OCI-LY3 (cell line): ENCODE results near the gene GALNT10.

ENCODE experiments used
- H2AFZ ChIP-seq: fragments of 200-600, 300-600 bp; shearing (Covaris generic); 2 replicates; pipeline ENCODE4 v1.6.0; 2014; ENCODE audit warnings: antibody characterized with exemption, low read depth, low read length
- H3K27ac ChIP-seq: fragments of 200-600, 300-600 bp; sonication (generic); 2 replicates; pipeline ENCODE4 v1.5.1; 2014; ENCODE audit warnings: mild to moderate bottlenecking, low read length, moderate library complexity, mixed read lengths
- H3K27me3 ChIP-seq: fragments of 200-600, 300-600 bp; sonication (generic); 2 replicates; pipeline ENCODE4 v1.6.1; 2014; ENCODE audit warnings: low read depth, low read length, mixed read lengths
- H3K36me3 ChIP-seq: fragments of 200-600, 300-600 bp; sonication (generic); replicated peaks from 2 replicates; pipeline ENCODE3; 2014; ENCODE audit warnings: low read depth, low read length, mixed read lengths
- H3K4me1 ChIP-seq: fragments of 300-600, 200-600 bp; sonication (generic); 2 replicates; pipeline ENCODE4 v1.6.1; 2014; ENCODE audit warnings: low read length, mixed read lengths
- H3K4me2 ChIP-seq: fragments of 200-600, 300-600 bp; sonication (generic); 2 replicates; pipeline ENCODE4 v1.6.1; 2014; ENCODE audit warnings: low read length, mixed read lengths
- H3K4me3 ChIP-seq: fragments of 300-600, 200-600 bp; sonication (generic); 2 replicates; pipeline ENCODE4 v1.5.1; 2014; ENCODE audit warnings: antibody characterized with exemption, mild to moderate bottlenecking, low read length, moderate library complexity
- H3K79me2 ChIP-seq: fragments of 300-600, 200-600 bp; shearing (Covaris generic); 2 replicates; pipeline ENCODE4 v1.6.1; 2014; ENCODE audit warnings: mild to moderate bottlenecking, low read length, mixed read lengths
- H3K9ac ChIP-seq: fragments of 300-600, 200-600 bp; shearing (Covaris generic); 2 replicates; pipeline ENCODE4 v1.6.0; 2014; ENCODE audit warnings: mild to moderate bottlenecking, low read length, moderate library complexity
- H3K9me3 ChIP-seq: fragments of 200-600, 300-600 bp; shearing (Covaris generic); 2 replicates; pipeline ENCODE4 v1.6.1; 2014; ENCODE audit warnings: low read length, mixed read lengths; ENCODE audit not compliant: insufficient read depth
- H4K20me1 ChIP-seq: fragments of 200-600, 300-600 bp; sonication (generic); 2 replicates; pipeline ENCODE4 v1.6.1; 2016; ENCODE audit warnings: low read length, mixed read lengths; ENCODE audit not compliant: insufficient read depth
- EZH2phosphoT487 ChIP-seq: fragments of 200-600 bp; shearing (Covaris generic); IDR thresholded peaks from 2 replicates; pipeline ENCODE4 v1.6.1; 2018; ENCODE audit warnings: antibody characterized with exemption, mixed run types, low read depth
- TF ChIP-seq, protein P1 (sequence below): fragments of 200-600, 300-600 bp; sonication (generic); IDR thresholded peaks from 2 replicates; pipeline ENCODE4 v1.5.1; 2014; ENCODE audit warnings: antibody characterized with exemption, low read length, low read depth

Gene GALNT10

DNA sequence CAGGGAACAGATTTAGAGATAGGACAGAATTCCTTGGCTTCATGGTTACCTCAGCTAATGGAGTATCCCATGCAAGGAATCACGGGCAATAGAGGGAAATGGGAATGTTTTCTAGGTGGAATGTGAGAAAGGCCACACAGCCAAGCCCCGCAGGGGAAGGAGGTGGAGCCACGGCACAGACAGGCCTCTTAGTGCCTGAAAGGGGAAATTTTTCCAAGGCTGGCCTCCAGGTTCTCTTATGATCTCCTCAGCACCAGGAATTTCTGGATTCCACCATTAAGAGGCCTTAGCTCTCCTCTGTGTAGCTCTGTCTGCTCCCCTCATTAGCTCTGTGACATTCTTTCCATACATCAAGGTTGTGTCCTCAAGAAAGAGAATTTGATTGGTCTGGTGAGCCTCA lies 124.7 kb downstream of the GALNT10 start:
- TF ChIP-seq EZH2phosphoT487 = no peak
- TF ChIP-seq, protein P1, sequence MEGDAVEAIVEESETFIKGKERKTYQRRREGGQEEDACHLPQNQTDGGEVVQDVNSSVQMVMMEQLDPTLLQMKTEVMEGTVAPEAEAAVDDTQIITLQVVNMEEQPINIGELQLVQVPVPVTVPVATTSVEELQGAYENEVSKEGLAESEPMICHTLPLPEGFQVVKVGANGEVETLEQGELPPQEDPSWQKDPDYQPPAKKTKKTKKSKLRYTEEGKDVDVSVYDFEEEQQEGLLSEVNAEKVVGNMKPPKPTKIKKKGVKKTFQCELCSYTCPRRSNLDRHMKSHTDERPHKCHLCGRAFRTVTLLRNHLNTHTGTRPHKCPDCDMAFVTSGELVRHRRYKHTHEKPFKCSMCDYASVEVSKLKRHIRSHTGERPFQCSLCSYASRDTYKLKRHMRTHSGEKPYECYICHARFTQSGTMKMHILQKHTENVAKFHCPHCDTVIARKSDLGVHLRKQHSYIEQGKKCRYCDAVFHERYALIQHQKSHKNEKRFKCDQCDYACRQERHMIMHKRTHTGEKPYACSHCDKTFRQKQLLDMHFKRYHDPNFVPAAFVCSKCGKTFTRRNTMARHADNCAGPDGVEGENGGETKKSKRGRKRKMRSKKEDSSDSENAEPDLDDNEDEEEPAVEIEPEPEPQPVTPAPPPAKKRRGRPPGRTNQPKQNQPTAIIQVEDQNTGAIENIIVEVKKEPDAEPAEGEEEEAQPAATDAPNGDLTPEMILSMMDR = no peak
- H3K27me3 ChIP-seq = no peaks in the 10 kb centered on the region
- H3K36me3 ChIP-seq = no peaks in the 10 kb centered on the region
- H3K4me2 ChIP-seq = no peak overlapping the region
- H3K4me3 ChIP-seq = no peak overlapping the region
- H3K9me3 ChIP-seq = no peaks in the 10 kb centered on the region
- no peak overlapping the region for H3K9ac ChIP-seq
- H3K27ac ChIP-seq = no peak overlapping the region
- peaks cover 16% of the 10 kb centered on the region; the same call in 1 of the 2 replicates for H3K4me1 ChIP-seq
- no peaks in the 10 kb centered on the region for H3K79me2 ChIP-seq
- no peak overlapping the region for H2AFZ ChIP-seq
- no peaks in the 10 kb centered on the region for H4K20me1 ChIP-seq

DNA sequence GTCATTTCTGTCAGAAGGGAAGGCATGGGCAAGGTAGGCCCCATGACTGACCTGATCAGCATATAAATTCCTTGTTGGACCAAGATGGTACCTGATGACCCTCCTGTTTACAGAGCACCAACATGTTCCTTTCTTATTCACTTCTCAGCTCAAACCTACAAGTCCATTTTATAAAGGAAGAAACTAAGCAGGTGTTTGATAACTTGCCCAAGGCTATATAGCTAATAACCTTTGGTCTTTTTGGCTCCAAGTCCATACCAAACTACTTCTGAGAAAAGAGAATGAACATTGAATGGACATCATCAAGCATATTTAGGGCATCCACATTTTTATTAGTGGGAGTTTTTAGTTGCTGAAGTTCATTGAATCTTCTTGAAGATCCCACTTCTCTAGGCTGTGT lies 125.2 kb downstream of the GALNT10 start:
- peaks cover 16% of the 10 kb centered on the region; the same call in 1 of the 2 replicates for H3K4me1 ChIP-seq
- no peak overlapping the region for H2AFZ ChIP-seq
- TF ChIP-seq, protein P1 = no peak
- no peak for TF ChIP-seq EZH2phosphoT487
- no peaks in the 10 kb centered on the region for H3K9me3 ChIP-seq
- H4K20me1 ChIP-seq = no peaks in the 10 kb centered on the region
- no peaks in the 10 kb centered on the region for H3K36me3 ChIP-seq
- H3K4me3 ChIP-seq = no peak overlapping the region
- H3K9ac ChIP-seq = no peak overlapping the region
- H3K27ac ChIP-seq = no peak overlapping the region
- no peaks in the 10 kb centered on the region for H3K27me3 ChIP-seq
- H3K4me2 ChIP-seq = no peak overlapping the region
- no peaks in the 10 kb centered on the region for H3K79me2 ChIP-seq

DNA sequence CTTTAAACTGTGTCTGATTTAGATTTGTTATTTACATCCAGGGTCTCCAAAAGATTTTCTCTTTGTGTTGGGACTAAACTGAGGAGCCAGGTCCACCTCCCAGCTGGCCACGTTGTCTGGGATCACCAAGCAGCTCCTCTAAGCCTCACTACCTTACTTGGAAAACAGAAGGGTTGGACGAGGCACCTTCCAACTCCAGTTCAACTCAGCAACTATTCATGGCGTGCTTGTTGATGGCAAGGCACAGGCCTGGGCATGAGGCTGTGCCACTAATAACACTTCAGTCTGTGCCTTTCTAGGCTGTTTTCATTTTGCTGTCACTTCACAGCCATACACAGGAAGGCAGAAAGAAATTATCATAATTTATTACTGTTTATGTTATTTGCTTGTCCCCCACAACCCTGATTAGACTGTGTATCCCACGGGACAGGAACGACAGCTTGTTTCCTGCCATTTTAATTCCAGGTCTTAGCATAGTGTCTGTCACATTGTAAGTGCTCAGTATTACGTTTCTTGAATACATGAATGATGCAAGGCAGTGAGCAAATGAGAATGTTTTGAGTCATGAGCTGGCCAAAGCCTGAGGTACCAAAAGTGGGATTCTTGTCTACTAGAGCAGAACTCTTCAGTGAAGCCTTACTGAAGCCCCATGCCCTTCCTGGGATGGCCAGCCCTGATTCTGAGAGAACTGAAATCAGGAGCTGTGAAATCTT lies 125.8 kb downstream of the GALNT10 start:
- no peak overlapping the region for H3K9ac ChIP-seq
- TF ChIP-seq, protein P1 = no peak
- no peaks in the 10 kb centered on the region for H3K27me3 ChIP-seq
- H3K4me2 ChIP-seq = no peak overlapping the region
- peaks cover 13% of the 10 kb centered on the region; the same call in 1 of the 2 replicates for H3K4me1 ChIP-seq
- H3K36me3 ChIP-seq = no peaks in the 10 kb centered on the region
- no peak overlapping the region for H3K27ac ChIP-seq
- H4K20me1 ChIP-seq = no peaks in the 10 kb centered on the region
- no peaks in the 10 kb centered on the region for H3K79me2 ChIP-seq
- no peak overlapping the region for H2AFZ ChIP-seq
- H3K4me3 ChIP-seq = no peak overlapping the region
- no peaks in the 10 kb centered on the region for H3K9me3 ChIP-seq

DNA sequence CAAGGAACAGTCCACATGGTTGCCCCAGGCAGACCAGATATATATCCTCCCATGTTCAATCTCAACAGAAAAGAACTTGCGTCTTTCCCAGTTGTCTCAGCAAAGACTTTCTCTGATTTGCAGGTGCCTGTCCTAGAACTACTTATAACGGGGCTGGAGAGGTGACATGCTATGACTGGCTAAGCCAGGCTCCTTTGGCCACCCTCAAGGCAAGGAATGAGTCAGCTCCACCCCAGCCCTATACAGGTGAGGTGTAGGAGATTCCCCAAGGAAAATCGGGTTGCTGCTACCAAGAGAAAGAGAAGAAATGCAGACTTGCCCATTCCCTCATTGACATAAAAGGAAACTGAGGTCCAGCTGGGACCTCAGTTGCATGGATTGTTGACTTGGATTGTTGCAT lies 127.4 kb downstream of the GALNT10 start:
- H3K4me1 ChIP-seq = peaks cover 7% of the 10 kb centered on the region; the same call in 1 of the 2 replicates
- H3K79me2 ChIP-seq = no peaks in the 10 kb centered on the region
- H3K27ac ChIP-seq = no peak overlapping the region
- H4K20me1 ChIP-seq = no peaks in the 10 kb centered on the region
- H3K4me2 ChIP-seq = no peak overlapping the region
- no peak overlapping the region for H2AFZ ChIP-seq
- TF ChIP-seq, protein P1 = no peak
- TF ChIP-seq EZH2phosphoT487 = no peak
- H3K9ac ChIP-seq = no peak overlapping the region
- no peak overlapping the region for H3K4me3 ChIP-seq
- no peaks in the 10 kb centered on the region for H3K27me3 ChIP-seq
- no peaks in the 10 kb centered on the region for H3K36me3 ChIP-seq
- no peaks in the 10 kb centered on the region for H3K9me3 ChIP-seq
